ENCODE data around the gene TTYH3.

The TTYH3 gene

GRCh38 chr7:2708041-2708440 lies 76.3 kb downstream of the TTYH3 start:
- Histone ChIP-seq H3K27me3 (ENCODE audit: control insufficient read depth in 1 of 2, insufficient read depth in 2 of 2, low read length in 2 of 2) (no peaks in the 10 kb centered on the region), H3K4me1 (ENCODE audit: control insufficient read depth in 1 of 2, insufficient read depth in 2 of 2, low read length in 2 of 2) (peaks cover 9 to 20% of the 10 kb centered on the region in 2 donors), H3K9me3 (ENCODE audit: control insufficient read depth in 1 of 2, low read length in 2 of 2) (no peaks in the 10 kb centered on the region)

GRCh38 chr7:2708547-2709310 lies 76.9 kb downstream of the TTYH3 start:
- no peaks in the 10 kb centered on the region for H3K36me3 ChIP-seq (ENCODE audit: control insufficient read depth in 1 of 2, insufficient read depth in 2 of 2, low read length in 2 of 2)
- H3K27ac ChIP-seq (ENCODE audit: low read depth, low read length), result no peak overlapping the region
- H3K4me1 ChIP-seq (ENCODE audit: control insufficient read depth in 1 of 2, insufficient read depth in 2 of 2, low read length in 2 of 2), result peaks cover 9 to 20% of the 10 kb centered on the region in 2 donors
- H3K9me3 ChIP-seq (ENCODE audit: control insufficient read depth in 1 of 2, low read length in 2 of 2), result no peaks in the 10 kb centered on the region
- H3K9ac ChIP-seq (ENCODE audit: low read depth in 1 of 2, low read length in 2 of 2), result no peak overlapping the region
- H3K27me3 ChIP-seq (ENCODE audit: control insufficient read depth in 1 of 2, insufficient read depth in 2 of 2, low read length in 2 of 2), result no peaks in the 10 kb centered on the region
- H3K4me3 ChIP-seq (ENCODE audit: low read depth in 1 of 2, low read length in 2 of 2), result no peak overlapping the region

More at GRCh38 chr7:2708041-2708440, 76.3 kb downstream of the TTYH3 start:
- no peak overlapping the region for H3K4me3 ChIP-seq (ENCODE audit: low read depth in 1 of 2, low read length in 2 of 2)
- no peaks in the 10 kb centered on the region for H3K36me3 ChIP-seq (ENCODE audit: control insufficient read depth in 1 of 2, insufficient read depth in 2 of 2, low read length in 2 of 2)
- no peak overlapping the region for H3K9ac ChIP-seq (ENCODE audit: low read depth in 1 of 2, low read length in 2 of 2)
- H3K27ac ChIP-seq (ENCODE audit: low read depth, low read length), result no peak overlapping the region

- Histone ChIP-seq H3K4me1 (ENCODE audit: control insufficient read depth in 1 of 2, insufficient read depth in 2 of 2, low read length in 2 of 2) (peaks cover 9 to 20% of the 10 kb centered on the region in 2 donors), H3K27ac (ENCODE audit: low read depth, low read length) (no peak overlapping the region), H3K27me3 (ENCODE audit: control insufficient read depth in 1 of 2, insufficient read depth in 2 of 2, low read length in 2 of 2) (no peaks in the 10 kb centered on the region), H3K9me3 (ENCODE audit: control insufficient read depth in 1 of 2, low read length in 2 of 2) (no peaks in the 10 kb centered on the region), H3K9ac (ENCODE audit: low read depth in 1 of 2, low read length in 2 of 2) (peak overlapping the region; percentile 45 to 51), H3K4me3 (ENCODE audit: low read depth in 1 of 2, low read length in 2 of 2) (peak overlapping the region; percentile 66 to 76), H3K36me3 (ENCODE audit: control insufficient read depth in 1 of 2, insufficient read depth in 2 of 2, low read length in 2 of 2) (no peaks in the 10 kb centered on the region)
Measured at GRCh38 chr7:2709553-2710285, 77.9 kb downstream of the TTYH3 start.

- Histone ChIP-seq H3K9me3 (ENCODE audit: control insufficient read depth in 1 of 2, low read length in 2 of 2) (no peaks in the 10 kb centered on the region), H3K27ac (ENCODE audit: low read depth, low read length) (no peak overlapping the region), H3K4me1 (ENCODE audit: control insufficient read depth in 1 of 2, insufficient read depth in 2 of 2, low read length in 2 of 2) (peaks cover 9 to 20% of the 10 kb centered on the region in 2 donors), H3K36me3 (ENCODE audit: control insufficient read depth in 1 of 2, insufficient read depth in 2 of 2, low read length in 2 of 2) (no peaks in the 10 kb centered on the region), H3K9ac (ENCODE audit: low read depth in 1 of 2, low read length in 2 of 2) (peak overlapping the region; percentile 45 to 51), H3K4me3 (ENCODE audit: low read depth in 1 of 2, low read length in 2 of 2) (peak overlapping the region; percentile 66 to 76), H3K27me3 (ENCODE audit: control insufficient read depth in 1 of 2, insufficient read depth in 2 of 2, low read length in 2 of 2) (no peaks in the 10 kb centered on the region)
Measured at GRCh38 chr7:2710286-2710655, 78.5 kb downstream of the TTYH3 start.

GRCh38 chr7:2710901-2711551 lies 79.2 kb downstream of the TTYH3 start:
- Histone ChIP-seq H3K4me3 (ENCODE audit: low read depth in 1 of 2, low read length in 2 of 2) (no peak overlapping the region), H3K27ac (ENCODE audit: low read depth, low read length) (no peak overlapping the region), H3K27me3 (ENCODE audit: control insufficient read depth in 1 of 2, insufficient read depth in 2 of 2, low read length in 2 of 2) (no peaks in the 10 kb centered on the region), H3K4me1 (ENCODE audit: control insufficient read depth in 1 of 2, insufficient read depth in 2 of 2, low read length in 2 of 2) (peaks cover 10 to 20% of the 10 kb centered on the region in 2 donors), H3K36me3 (ENCODE audit: control insufficient read depth in 1 of 2, insufficient read depth in 2 of 2, low read length in 2 of 2) (no peaks in the 10 kb centered on the region), H3K9ac (ENCODE audit: low read depth in 1 of 2, low read length in 2 of 2) (no peak overlapping the region), H3K9me3 (ENCODE audit: control insufficient read depth in 1 of 2, low read length in 2 of 2) (no peaks in the 10 kb centered on the region)

GRCh38 chr7:2711895-2712675 lies 80.3 kb downstream of the TTYH3 start:
- no peak overlapping the region for H3K4me3 ChIP-seq (ENCODE audit: low read depth in 1 of 2, low read length in 2 of 2)
- no peak overlapping the region for H3K27ac ChIP-seq (ENCODE audit: low read depth, low read length)
- no peaks in the 10 kb centered on the region for H3K27me3 ChIP-seq (ENCODE audit: control insufficient read depth in 1 of 2, insufficient read depth in 2 of 2, low read length in 2 of 2)
- H3K4me1 ChIP-seq (ENCODE audit: control insufficient read depth in 1 of 2, insufficient read depth in 2 of 2, low read length in 2 of 2), result peaks cover 21 to 28% of the 10 kb centered on the region in 2 donors
- H3K9me3 ChIP-seq (ENCODE audit: control insufficient read depth in 1 of 2, low read length in 2 of 2), result no peaks in the 10 kb centered on the region
- H3K9ac ChIP-seq (ENCODE audit: low read depth in 1 of 2, low read length in 2 of 2), result no peak overlapping the region
- H3K36me3 ChIP-seq (ENCODE audit: control insufficient read depth in 1 of 2, insufficient read depth in 2 of 2, low read length in 2 of 2), result no peaks in the 10 kb centered on the region

- Histone ChIP-seq H3K27ac (ENCODE audit: low read depth, low read length) (no peak overlapping the region), H3K4me1 (ENCODE audit: control insufficient read depth in 1 of 2, insufficient read depth in 2 of 2, low read length in 2 of 2) (peaks cover 29 to 40% of the 10 kb centered on the region in 2 donors), H3K36me3 (ENCODE audit: control insufficient read depth in 1 of 2, insufficient read depth in 2 of 2, low read length in 2 of 2) (no peaks in the 10 kb centered on the region), H3K9me3 (ENCODE audit: control insufficient read depth in 1 of 2, low read length in 2 of 2) (no peaks in the 10 kb centered on the region), H3K4me3 (ENCODE audit: low read depth in 1 of 2, low read length in 2 of 2) (no peak overlapping the region), H3K27me3 (ENCODE audit: control insufficient read depth in 1 of 2, insufficient read depth in 2 of 2, low read length in 2 of 2) (no peaks in the 10 kb centered on the region), H3K9ac (ENCODE audit: low read depth in 1 of 2, low read length in 2 of 2) (no peak overlapping the region)
Measured at GRCh38 chr7:2713370-2713769, 81.6 kb downstream of the TTYH3 start.

- Histone ChIP-seq H3K36me3 (ENCODE audit: control insufficient read depth in 1 of 2, insufficient read depth in 2 of 2, low read length in 2 of 2) (no peaks in the 10 kb centered on the region), H3K4me1 (ENCODE audit: control insufficient read depth in 1 of 2, insufficient read depth in 2 of 2, low read length in 2 of 2) (peaks cover 29 to 44% of the 10 kb centered on the region in 2 donors), H3K27me3 (ENCODE audit: control insufficient read depth in 1 of 2, insufficient read depth in 2 of 2, low read length in 2 of 2) (no peaks in the 10 kb centered on the region), H3K9ac (ENCODE audit: low read depth in 1 of 2, low read length in 2 of 2) (no peak overlapping the region), H3K4me3 (ENCODE audit: low read depth in 1 of 2, low read length in 2 of 2) (no peak overlapping the region), H3K9me3 (ENCODE audit: control insufficient read depth in 1 of 2, low read length in 2 of 2) (no peaks in the 10 kb centered on the region), H3K27ac (ENCODE audit: low read depth, low read length) (no peak overlapping the region)
Measured at GRCh38 chr7:2713978-2714377, 82.2 kb downstream of the TTYH3 start.

Measured in duodenal mucosa (tissue), 2 donors.